HepG2 (cell line): ENCODE measurements around the gene RPS8. TPM values are rescaled to one million over a fixed set of nuclear protein-coding genes. Genes with fewer than 3 reads are reported as not detected.

Source experiments
- BHLHE40 ChIP-seq: IDR thresholded peaks from 2 replicates; pipeline ENCODE4 v1.6.1; 2011; ENCODE audit warnings: low read length, improper control_type of control experiment
- CEBPB ChIP-seq: IDR thresholded peaks from 2 replicates; pipeline ENCODE4 v1.6.1; 2011; ENCODE audit warnings: low read depth, low read length, improper control_type of control experiment, borderline replicate concordance
- CENPT ChIP-seq: sonication (generic); formaldehyde crosslinking; IDR thresholded peaks from 2 replicates; pipeline ENCODE4 v1.8.0; 2022; ENCODE audit warnings: low read depth, mild to moderate bottlenecking, moderate library complexity, missing genetic modification reagents
- DR1 ChIP-seq: sonication (generic); formaldehyde crosslinking; IDR thresholded peaks from 2 replicates; pipeline ENCODE4 v1.8.0; 2021; ENCODE audit warnings: mild to moderate bottlenecking, missing genetic modification reagents, inconsistent platforms
- FOXM1 ChIP-seq: sonication (generic); formaldehyde crosslinking; IDR thresholded peaks from 2 replicates; pipeline ENCODE4 v1.5.0; 2020; ENCODE audit warnings: missing genetic modification reagents
- KLF11 ChIP-seq: IDR thresholded peaks from 2 replicates; pipeline ENCODE4 v1.6.1; 2016; ENCODE audit warnings: missing compliant biosample characterization
- KMT2A ChIP-seq: sonication (generic); formaldehyde crosslinking; IDR thresholded peaks from 2 replicates; pipeline ENCODE4 v1.4.0; 2020; ENCODE audit warnings: missing genetic modification reagents
- SNAPC2 ChIP-seq: sonication (generic); formaldehyde crosslinking; IDR thresholded peaks from 2 replicates; pipeline ENCODE4 v1.8.1; 2022; ENCODE audit warnings: mild to moderate bottlenecking, missing genetic modification reagents
- SRF ChIP-seq: IDR thresholded peaks from 2 replicates; pipeline ENCODE4 v1.6.1; 2011; ENCODE audit warnings: mild to moderate bottlenecking, low read depth, low read length, moderate library complexity
- ZNF431 ChIP-seq: sonication (generic); formaldehyde crosslinking; IDR thresholded peaks from 2 replicates; pipeline ENCODE4 v1.9.0; 2022; ENCODE audit warnings: missing genetic modification reagents, low read depth, mild to moderate bottlenecking, borderline replicate concordance
- ZNF572 ChIP-seq: sonication (generic); formaldehyde crosslinking; IDR thresholded peaks from 2 replicates; pipeline ENCODE4 v1.5.1; 2020; ENCODE audit warnings: mild to moderate bottlenecking, missing genetic modification reagents
- ZNF605 ChIP-seq: sonication (generic); formaldehyde crosslinking; IDR thresholded peaks from 2 replicates; pipeline ENCODE4 v1.8.0; 2022; ENCODE audit warnings: mild to moderate bottlenecking, missing genetic modification reagents
- ZNF883 ChIP-seq: sonication (generic); formaldehyde crosslinking; IDR thresholded peaks from 2 replicates; pipeline ENCODE4 v1.5.1; 2020; ENCODE audit warnings: mild to moderate bottlenecking, missing genetic modification reagents; ENCODE audit errors: not compliant biosample characterization
- polyA plus RNA-seq, 8 experiments: library from polyadenylated mRNA; depleted of rRNA in 3 of 8; stranded (reverse) in 7 of 8; unstranded in 1 of 8; fragments of >200 nt; fragmentation: Illumina TruSeq in 4 of 8; extraction: Trizol in 4 of 8; gene quantifications; 2 replicates each; pipeline versions ENCODE4 v1.2.1 to v1.2.3, GENCODE V29; 2011 to 2016; ENCODE audit warnings: low read depth in 4 of 8, missing spikeins in 1 of 8, mixed read lengths in 1 of 8; ENCODE audit not compliant: insufficient read depth in 1 of 8
- total RNA-seq, 5 experiments: library from RNA; depleted of rRNA; stranded (reverse); fragments of >200 nt; fragmentation: Illumina TruSeq; extraction: Trizol; gene quantifications; 2 replicates each; pipeline ENCODE4 v1.2.3, GENCODE V29; 2016; ENCODE audit warnings: low read depth in 1 of 5
- TF ChIP-seq, protein P1 (sequence below): sonication (generic); formaldehyde crosslinking; IDR thresholded peaks from 2 replicates; pipeline ENCODE4 v1.4.0; 2020; ENCODE audit warnings: missing genetic modification reagents, borderline replicate concordance
- TF ChIP-seq, protein P2 (sequence below): sonication (generic); formaldehyde crosslinking; IDR thresholded peaks from 2 replicates; pipeline ENCODE4 v1.4.0; 2020; ENCODE audit warnings: mild to moderate bottlenecking, missing genetic modification reagents
- TF ChIP-seq, protein P3 (sequence below), 2 experiments: sonication (generic) in 1 of 2; formaldehyde crosslinking in 1 of 2; IDR thresholded peaks; 2 replicates each; pipeline versions ENCODE4 v1.4.0 to v1.6.1; 2018 to 2020; ENCODE audit warnings: missing genetic modification reagents in 2 of 2, borderline replicate concordance in 1 of 2, low read depth in 1 of 2, mild to moderate bottlenecking in 1 of 2, missing biosample characterization in 1 of 2
- TF ChIP-seq, protein P4 (sequence below): sonication (generic); formaldehyde crosslinking; IDR thresholded peaks from 2 replicates; pipeline ENCODE4 v1.8.0; 2022; ENCODE audit warnings: mild to moderate bottlenecking, missing genetic modification reagents

Gene RPS8
- total and polyA plus RNA-seq, 2 of the 13 experiments (the other 11 are each of a cell fraction or from before 2014, with no cell fraction given) = 2,628 to 2,822 TPM

DNA sequence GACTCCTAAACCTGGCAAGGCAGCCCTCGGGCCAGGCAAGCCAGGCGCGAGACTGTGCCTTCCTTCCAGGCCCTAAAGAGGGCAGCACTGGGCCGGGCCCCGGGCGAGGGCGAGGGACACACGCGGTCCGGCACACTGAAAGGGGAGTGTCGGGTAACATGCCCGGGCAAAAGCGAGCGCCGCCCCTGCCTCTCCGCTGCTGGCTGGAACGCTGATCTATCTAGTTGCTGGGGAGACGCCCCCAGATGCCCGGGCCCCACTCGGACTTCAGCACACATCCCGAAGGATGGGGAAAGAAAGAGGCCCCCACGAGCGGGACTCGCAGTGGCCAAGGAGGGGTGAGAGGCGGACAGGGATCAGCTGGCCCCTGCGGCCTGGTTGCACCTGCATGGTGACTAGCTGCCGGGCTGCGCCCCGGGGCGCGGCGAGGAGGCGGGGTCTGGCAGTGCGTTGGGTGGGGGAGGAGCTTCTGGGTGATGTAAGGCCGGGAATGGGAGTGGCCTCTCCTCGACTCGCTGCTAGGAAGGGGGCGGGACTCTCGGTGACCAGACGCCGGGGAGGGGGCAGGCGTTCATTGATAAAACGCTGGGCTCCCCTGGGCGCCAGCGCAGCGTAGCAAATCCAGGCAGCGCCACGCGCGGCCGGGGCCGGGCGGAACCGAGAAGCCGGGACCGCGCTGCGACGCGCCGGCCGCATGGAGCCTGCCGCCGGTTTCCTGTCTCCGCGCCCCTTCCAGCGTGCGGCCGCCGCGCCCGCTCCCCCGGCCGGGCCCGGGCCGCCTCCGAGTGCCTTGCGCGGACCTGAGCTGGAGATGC is 24.6 kb downstream of the RPS8 start, which contains the start of gene PLK3 (continued):
- TF ChIP-seq, protein P1, sequence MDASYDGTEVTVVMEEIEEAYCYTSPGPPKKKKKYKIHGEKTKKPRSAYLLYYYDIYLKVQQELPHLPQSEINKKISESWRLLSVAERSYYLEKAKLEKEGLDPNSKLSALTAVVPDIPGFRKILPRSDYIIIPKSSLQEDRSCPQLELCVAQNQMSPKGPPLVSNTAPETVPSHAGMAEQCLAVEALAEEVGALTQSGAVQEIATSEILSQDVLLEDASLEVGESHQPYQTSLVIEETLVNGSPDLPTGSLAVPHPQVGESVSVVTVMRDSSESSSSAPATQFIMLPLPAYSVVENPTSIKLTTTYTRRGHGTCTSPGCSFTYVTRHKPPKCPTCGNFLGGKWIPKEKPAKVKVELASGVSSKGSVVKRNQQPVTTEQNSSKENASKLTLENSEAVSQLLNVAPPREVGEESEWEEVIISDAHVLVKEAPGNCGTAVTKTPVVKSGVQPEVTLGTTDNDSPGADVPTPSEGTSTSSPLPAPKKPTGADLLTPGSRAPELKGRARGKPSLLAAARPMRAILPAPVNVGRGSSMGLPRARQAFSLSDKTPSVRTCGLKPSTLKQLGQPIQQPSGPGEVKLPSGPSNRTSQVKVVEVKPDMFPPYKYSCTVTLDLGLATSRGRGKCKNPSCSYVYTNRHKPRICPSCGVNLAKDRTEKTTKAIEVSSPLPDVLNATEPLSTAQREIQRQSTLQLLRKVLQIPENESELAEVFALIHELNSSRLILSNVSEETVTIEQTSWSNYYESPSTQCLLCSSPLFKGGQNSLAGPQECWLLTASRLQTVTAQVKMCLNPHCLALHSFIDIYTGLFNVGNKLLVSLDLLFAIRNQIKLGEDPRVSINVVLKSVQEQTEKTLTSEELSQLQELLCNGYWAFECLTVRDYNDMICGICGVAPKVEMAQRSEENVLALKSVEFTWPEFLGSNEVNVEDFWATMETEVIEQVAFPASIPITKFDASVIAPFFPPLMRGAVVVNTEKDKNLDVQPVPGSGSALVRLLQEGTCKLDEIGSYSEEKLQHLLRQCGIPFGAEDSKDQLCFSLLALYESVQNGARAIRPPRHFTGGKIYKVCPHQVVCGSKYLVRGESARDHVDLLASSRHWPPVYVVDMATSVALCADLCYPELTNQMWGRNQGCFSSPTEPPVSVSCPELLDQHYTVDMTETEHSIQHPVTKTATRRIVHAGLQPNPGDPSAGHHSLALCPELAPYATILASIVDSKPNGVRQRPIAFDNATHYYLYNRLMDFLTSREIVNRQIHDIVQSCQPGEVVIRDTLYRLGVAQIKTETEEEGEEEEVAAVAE (CRISPR knock-in tag) = peak; percentile 57; the same call in 1 of the 2 replicates
- TF ChIP-seq DR1 (CRISPR knock-in tag) (peak; percentile 93), KLF11 (CRISPR knock-in tag) (peak; percentile 51; the same call in 1 of the 2 replicates), SRF (0 out of 2 replicates have a peak, but pooled peaks have one; percentile 5), CEBPB (peak; percentile 45), SNAPC2 (peak; percentile 98), ZNF605 (peak; percentile 96), ZNF572 (no peak; the same call in 1 of the 2 replicates), KMT2A (CRISPR knock-in tag) (no peak; the same call in 1 of the 2 replicates), CENPT (CRISPR knock-in tag) (no peak), FOXM1 (CRISPR knock-in tag) (no peak), ZNF883 (CRISPR knock-in tag) (peak; percentile 86), BHLHE40 (peak; percentile 28; the same call in 1 of the 2 replicates), ZNF431 (CRISPR knock-in tag) (peak; percentile 65; the same call in 1 of the 2 replicates)
- TF ChIP-seq, protein P2, sequence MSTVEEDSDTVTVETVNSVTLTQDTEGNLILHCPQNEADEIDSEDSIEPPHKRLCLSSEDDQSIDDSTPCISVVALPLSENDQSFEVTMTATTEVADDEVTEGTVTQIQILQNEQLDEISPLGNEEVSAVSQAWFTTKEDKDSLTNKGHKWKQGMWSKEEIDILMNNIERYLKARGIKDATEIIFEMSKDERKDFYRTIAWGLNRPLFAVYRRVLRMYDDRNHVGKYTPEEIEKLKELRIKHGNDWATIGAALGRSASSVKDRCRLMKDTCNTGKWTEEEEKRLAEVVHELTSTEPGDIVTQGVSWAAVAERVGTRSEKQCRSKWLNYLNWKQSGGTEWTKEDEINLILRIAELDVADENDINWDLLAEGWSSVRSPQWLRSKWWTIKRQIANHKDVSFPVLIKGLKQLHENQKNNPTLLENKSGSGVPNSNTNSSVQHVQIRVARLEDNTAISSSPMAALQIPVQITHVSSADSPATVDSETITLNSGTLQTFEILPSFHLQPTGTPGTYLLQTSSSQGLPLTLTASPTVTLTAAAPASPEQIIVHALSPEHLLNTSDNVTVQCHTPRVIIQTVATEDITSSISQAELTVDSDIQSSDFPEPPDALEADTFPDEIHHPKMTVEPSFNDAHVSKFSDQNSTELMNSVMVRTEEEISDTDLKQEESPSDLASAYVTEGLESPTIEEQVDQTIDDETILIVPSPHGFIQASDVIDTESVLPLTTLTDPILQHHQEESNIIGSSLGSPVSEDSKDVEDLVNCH = 0 out of 2 replicates have a peak, but pooled peaks have one; percentile 79
- TF ChIP-seq, protein P3, sequence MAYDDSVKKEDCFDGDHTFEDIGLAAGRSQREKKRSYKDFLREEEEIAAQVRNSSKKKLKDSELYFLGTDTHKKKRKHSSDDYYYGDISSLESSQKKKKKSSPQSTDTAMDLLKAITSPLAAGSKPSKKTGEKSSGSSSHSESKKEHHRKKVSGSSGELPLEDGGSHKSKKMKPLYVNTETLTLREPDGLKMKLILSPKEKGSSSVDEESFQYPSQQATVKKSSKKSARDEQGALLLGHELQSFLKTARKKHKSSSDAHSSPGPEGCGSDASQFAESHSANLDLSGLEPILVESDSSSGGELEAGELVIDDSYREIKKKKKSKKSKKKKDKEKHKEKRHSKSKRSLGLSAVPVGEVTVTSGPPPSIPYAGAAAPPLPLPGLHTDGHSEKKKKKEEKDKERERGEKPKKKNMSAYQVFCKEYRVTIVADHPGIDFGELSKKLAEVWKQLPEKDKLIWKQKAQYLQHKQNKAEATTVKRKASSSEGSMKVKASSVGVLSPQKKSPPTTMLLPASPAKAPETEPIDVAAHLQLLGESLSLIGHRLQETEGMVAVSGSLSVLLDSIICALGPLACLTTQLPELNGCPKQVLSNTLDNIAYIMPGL (CRISPR knock-in tag; IDR thresholded peaks at IDR 0.05; ENCODE audit: borderline replicate concordance in 1 of 2, low read depth in 1 of 2) = peak; percentile 94
- TF ChIP-seq, protein P4, sequence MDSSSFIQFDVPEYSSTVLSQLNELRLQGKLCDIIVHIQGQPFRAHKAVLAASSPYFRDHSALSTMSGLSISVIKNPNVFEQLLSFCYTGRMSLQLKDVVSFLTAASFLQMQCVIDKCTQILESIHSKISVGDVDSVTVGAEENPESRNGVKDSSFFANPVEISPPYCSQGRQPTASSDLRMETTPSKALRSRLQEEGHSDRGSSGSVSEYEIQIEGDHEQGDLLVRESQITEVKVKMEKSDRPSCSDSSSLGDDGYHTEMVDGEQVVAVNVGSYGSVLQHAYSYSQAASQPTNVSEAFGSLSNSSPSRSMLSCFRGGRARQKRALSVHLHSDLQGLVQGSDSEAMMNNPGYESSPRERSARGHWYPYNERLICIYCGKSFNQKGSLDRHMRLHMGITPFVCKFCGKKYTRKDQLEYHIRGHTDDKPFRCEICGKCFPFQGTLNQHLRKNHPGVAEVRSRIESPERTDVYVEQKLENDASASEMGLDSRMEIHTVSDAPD (CRISPR knock-in tag) = peak; percentile 82
